ENCODE data around the gene NLN.

The NLN gene

GRCh38 chr5:65811004-65811403 lies 89.0 kb downstream of the NLN start:
- DNase-seq, result no peak

GRCh38 chr5:65811885-65812284 lies 89.9 kb downstream of the NLN start:
- DNase-seq, result no peak

- no peak for DNase-seq
Measured at GRCh38 chr5:65812648-65813047, 90.6 kb downstream of the NLN start.

GRCh38 chr5:65813174-65813573 lies 91.2 kb downstream of the NLN start:
- no peak for DNase-seq

DNA sequence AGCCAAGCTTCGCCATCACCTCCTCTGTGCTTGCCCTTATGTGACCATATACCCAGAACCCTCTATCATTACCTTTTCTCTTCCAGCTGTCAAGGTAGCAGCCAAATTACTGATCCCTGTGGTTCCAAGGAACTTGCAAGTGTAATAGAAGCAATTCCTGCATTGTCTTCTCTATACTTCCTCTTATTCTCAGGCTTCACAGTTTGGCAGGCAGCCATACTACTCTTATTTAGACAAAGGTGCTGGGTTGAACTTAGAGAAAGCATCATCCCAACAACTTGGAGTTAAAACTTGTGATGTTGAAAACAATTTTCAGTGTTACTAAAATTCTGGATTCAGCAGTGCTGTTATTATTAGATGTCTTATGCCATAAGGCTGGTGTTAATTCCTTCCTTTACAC lies 93.2 kb downstream of the NLN start:
- no peak for DNase-seq

DNA sequence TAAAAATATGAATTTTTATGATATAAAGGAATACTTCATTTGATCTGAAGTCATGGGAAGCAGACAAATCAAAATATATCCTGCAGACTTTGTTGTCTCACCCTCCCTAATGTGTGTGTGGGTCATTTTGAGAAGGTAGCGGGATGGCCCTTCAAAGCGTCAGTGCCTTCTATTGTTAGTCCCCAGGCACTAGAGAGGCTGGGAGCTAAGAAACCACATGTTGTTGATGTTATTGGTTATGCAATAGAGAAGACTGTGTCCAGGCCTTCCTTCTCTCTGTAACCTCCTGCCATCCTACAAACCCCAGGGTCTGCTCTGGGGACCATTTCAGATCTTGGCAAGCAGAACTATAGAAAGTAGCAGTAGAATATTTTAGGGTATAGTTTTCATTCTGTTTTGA lies 94.7 kb downstream of the NLN start:
- DNase-seq, result no peak

GRCh38 chr5:65817931-65818330 lies 95.9 kb downstream of the NLN start:
- DNase-seq, result no peak

DNA sequence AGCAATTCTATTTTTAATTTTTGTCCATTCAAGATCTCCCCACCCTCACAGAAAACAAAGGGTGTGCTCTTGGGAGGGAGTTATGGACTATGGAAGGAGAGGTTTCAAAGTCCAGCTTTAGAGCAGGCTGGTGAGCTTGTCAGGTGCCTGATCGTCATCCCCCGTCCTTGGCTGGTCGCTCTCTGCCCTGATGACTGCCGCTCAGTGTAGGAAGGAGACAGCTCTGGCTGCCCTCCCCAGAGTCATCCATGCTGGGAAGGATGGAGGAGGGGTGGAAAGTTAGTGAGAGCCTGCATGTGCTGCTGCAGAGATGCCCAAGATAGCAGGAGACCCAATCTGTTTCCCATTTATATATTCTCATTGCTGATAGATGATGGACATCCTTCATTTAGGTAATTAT lies 96.6 kb downstream of the NLN start:
- no peak for DNase-seq

GRCh38 chr5:65819215-65819904 lies 97.4 kb downstream of the NLN start:
- no peak for DNase-seq

DNA sequence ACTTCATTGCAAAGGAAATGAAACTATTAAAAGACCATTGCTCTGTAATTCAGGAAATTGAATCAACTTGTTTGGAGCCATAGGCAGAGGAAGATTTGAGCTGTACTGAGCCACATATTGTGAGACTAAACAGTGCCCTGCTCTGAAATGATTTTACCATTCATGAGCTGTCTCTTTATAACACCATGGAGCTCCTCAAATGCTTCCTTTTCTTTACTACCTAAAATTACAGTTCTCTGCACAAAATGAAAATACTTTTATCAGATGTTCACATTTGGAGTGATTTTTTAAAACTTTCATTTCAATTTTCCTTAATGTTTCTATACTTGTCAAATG lies 97.9 kb downstream of the NLN start:
- DNase-seq, result peak; percentile 13

- no peak for DNase-seq
Measured at GRCh38 chr5:65820373-65820772, 98.4 kb downstream of the NLN start.

- DNase-seq, result no peak
Measured at GRCh38 chr5:65821966-65822365, 100.0 kb downstream of the NLN start.

GRCh38 chr5:65822710-65823109 lies 100.7 kb downstream of the NLN start:
- no peak for DNase-seq

GRCh38 chr5:65823204-65823603 lies 101.2 kb downstream of the NLN start:
- DNase-seq, result no peak

- no peak for DNase-seq
Measured at GRCh38 chr5:65823845-65824445, 101.9 kb downstream of the NLN start.

GRCh38 chr5:65825408-65826328 lies 103.7 kb downstream of the NLN start:
- no peak for DNase-seq

- no peak for DNase-seq
Measured at GRCh38 chr5:65828022-65828896, 106.3 kb downstream of the NLN start.

DNA sequence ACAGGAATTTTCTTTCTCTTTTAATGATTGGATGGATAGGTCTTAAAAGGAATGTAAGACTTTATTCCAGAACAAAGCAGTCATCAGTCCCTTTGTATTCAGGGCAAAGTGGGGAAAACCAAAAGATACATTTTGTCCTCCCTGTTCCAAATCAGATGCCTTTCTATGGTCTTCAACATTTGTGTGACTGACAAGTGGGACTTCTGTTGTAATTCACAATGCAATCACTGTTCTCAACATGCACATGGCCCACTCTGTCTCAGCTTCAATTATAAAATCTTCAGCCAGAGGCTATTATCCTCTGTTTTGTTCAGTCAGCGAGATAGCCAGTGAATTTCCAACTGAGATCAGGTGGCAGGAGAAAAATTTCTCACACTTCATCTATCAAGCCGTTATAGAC lies 108.9 kb downstream of the NLN start:
- DNase-seq, result no peak

DNA sequence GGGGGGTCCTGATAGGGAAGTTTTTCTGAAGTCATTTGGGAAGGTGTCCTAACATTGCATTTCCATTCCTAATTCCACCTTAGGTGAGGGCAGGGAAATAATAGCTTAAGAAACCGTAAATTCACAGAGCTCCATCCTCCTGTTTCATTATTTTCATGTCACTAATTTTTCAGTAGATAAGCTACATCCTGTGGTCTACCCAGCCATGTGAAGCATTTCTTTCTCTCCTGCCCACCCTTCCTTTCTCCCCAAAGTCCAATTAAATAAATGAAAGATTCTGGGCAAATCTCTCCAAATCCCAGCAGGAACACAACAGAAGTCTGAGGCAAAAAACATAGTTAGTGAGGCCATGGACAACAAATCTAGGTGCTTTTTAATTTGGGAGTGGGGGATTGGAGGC lies 109.3 kb downstream of the NLN start:
- no peak for DNase-seq

GRCh38 chr5:65832152-65832551 lies 110.1 kb downstream of the NLN start:
- DNase-seq, result no peak

DNA sequence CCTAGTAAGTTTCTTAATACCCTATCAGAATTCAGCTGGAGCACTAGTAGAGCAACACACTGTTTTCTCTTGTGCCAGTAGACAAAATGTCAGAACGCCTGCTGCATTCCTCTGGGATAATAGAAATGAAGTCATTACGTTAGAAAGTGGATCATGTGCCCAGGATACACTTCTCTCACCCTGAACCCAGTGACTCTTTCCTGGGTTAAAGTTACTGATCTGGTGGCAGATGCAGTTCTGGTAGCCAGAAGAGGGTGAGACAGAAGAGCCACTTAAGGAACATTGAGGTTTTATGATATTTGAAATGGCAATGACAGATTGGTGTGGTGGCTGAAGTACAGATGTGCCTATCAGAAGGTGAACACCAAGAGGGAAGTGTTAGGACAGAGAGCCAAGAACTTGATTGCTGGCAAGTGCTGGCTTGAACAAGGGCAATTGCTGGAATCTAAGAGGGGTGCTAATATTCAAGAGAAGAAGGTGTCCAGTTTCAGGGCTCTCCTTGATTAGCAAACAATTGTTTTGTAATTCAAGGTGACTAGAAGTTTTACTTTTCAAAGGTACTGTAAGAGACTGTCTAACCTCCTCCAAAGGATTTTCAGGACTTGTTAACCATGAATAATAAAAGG lies 110.7 kb downstream of the NLN start:
- no peak for DNase-seq

GRCh38 chr5:65833780-65834179 lies 111.8 kb downstream of the NLN start:
- no peak for DNase-seq

GRCh38 chr5:65834306-65834705 lies 112.3 kb downstream of the NLN start:
- no peak for DNase-seq

All from activated CD4-positive, alpha-beta T cell treated with anti-CD3 and anti-CD28 coated beads, Interleukin-2, amount 50 U/mL, for 16 hours (primary cell).